NCI-H2107 treated with DMSO at 0.1 percent for 48 hours (cell line): ENCODE data around the gene ADAM19.

Experiments
- DNase-seq: peaks from one replicate; lab custom pipeline; 2025; ENCODE audit not compliant: unreplicated experiment; lab: John Stamatoyannopoulos, UW

ADAM19 gene

DNA sequence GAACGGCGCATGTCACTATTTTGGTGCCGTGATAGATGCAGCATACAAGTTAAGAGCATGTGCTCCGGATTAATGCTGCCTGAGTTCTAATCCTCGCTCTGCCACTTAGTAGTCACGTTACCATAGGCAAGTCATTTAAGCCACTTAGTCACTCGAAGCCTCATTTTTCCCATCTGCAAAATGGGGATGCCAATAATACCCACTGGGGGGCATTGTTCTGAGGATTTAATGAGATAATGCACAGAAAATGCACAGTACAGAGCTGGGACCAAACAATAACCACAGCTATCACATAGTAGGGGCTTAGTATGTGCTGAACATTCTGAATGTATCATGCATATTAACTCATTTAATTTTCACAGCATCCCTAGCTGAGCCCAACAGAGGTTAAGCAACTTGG, 106.5 kb downstream of the ADAM19 start:
- no peak for DNase-seq

DNA sequence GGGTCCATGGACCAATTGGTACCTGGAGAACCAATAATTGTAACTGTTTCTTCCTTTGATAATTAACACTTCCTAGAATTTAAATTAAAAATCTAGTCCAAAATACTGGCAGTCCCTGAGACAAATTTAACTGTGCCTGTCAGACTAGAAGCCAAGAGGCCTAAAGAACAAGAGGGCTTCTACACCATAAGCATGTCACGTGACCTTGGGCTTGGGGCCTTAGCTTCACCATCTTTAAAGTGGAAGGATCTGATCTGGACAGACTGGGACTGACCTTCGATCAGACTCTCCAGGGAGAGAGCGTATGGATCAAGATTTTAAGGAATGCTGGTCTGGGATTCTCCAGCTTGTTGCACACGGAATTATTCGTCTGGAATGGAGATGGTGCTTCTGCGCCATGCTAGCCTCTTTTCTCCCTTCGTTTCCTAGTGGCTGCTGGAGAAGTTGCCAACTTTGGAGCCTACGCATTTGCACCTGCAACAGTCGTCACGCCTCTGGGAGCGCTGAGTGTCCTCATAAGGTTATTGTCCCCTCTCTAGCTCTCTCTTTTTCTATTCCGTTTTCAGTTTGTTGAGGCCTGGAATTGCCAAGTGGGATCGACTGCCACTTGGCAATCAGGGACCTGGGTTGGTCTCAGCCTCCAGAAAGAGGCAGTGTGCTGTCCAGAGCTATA, 107.1 kb downstream of the ADAM19 start:
- no peak for DNase-seq

DNA sequence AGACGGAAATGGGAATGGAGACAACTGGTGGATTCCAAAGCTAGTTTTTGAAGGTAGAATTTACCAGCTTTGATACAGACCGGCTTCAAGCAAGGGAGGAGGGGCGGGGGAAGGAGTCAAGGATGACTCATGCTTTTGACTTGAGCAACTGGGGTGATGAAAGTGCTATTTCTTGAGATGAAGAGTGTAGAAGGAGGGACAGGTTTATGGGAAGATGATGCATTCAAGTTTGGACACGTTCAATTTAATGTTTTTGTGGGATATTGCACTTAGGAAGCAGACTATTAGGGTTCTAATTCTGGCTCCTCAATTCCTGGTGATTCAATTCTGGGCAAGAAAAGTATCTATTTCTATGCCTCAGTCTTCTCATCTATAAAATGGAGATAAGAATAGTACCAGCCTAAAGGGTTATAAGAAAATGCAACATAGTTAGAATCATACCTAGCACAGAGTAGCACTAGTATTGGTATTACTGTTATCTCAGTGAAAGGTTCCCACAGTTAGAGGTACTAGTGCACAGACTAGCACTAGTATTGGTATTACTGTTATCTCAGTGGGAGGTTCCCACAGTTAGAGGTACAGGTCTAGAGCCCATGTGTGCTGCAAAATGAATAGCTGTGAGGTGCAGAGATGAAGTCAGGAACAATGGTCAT, 110.9 kb downstream of the ADAM19 start:
- no peak for DNase-seq

DNA sequence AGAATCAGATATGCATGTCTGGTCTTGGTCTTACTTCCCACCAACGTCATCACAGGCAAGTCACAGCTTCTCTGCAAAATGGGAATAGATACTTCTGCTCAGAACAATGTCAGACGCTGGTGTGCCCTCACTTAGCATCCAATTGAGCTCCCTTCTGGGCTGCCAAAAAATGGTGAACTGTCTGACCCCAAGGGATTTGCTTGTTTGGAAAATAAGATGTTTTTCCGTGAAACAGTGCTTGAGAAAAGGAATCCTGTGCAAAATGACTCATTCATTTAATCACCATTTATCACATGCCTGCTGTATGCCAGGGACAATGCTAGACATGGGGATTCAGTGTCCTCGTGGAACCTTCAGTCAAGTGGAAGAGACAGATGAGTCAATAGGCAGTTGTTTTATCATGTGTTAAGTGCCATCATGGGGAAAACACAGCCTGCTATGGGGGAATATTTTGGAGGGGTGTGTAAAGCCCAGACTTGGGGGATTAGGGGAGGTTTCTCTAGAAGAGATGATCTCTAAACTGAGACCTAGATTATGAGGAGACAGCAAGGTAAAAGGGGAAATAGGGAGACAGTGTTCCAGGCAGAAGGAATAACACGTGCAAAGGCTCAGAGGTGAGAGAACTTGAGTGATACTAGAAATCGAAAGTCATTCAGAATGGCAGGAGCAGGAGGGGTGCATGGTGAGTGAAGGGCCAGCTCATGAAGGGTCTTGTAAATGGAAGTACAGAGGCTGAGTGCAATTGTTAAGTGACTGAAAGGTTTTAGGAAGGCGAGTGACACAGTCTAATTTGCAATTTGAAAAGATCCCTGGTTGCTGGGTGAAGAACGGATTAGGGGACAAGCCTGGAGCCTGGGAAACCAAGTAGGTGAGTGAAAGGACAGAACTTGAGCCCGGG, 111.7 kb downstream of the ADAM19 start:
- DNase-seq, result no peak

DNA sequence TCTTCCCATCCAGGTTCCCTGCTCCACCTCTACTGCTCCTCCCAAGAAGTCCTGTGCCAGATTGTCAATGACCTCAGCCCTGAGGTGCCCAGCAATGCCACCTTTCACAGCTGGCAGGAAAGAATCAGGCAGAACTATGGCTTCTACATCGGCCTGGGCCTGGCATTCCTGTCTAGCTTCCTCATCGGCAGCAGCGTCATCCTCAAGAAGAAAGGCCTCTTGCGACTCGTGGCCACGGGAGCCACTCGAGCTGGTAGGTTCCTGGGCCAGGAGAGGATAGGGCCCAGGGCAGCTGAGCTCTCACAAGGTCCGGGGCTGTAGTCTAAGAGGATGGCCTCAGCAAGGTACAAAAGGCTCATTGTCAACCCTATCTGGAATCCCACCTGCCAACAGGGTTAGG, 112.5 kb downstream of the ADAM19 start:
- no peak for DNase-seq

DNA sequence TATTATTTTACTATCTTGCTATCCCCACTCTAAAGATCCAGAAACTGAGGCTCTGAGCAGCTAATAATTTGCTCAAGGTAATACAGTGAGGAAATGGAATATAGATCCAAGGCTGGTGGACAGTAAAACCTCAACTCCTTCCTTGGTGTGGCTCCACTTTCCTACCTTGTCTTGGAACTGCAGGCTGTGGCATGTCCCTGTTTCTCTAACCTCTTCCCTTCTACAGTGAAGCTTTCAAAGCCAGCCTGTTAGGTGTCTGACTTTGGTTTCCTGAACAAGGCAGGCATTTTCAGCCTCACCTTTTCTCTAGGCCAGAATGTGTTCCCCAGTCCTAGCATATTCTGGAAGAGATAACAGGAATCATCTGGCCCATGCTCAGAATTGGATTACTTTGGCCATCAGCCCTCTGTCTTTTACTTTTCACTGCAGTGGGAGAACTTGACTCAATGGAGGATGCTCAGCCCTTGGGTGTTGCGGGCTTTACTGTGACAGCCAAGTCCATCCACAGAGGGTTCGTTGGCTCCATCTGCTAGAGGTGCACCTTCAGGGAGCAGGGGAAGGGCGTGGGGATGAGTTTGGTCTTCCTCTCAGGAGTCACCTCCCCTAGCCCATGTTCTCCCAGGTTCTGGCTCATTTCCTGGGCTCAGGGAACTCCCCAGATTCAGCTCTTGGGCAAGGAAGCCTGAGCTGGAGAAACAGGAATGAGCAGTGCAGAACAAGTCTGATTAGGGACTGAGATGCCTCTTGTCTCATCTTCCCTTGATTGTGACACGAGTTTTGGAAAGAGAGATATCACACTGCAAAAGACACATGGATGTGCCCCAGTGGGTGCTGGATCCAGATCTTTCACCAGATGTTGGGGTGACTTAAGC, 114.4 kb downstream of the ADAM19 start:
- no peak for DNase-seq

DNA sequence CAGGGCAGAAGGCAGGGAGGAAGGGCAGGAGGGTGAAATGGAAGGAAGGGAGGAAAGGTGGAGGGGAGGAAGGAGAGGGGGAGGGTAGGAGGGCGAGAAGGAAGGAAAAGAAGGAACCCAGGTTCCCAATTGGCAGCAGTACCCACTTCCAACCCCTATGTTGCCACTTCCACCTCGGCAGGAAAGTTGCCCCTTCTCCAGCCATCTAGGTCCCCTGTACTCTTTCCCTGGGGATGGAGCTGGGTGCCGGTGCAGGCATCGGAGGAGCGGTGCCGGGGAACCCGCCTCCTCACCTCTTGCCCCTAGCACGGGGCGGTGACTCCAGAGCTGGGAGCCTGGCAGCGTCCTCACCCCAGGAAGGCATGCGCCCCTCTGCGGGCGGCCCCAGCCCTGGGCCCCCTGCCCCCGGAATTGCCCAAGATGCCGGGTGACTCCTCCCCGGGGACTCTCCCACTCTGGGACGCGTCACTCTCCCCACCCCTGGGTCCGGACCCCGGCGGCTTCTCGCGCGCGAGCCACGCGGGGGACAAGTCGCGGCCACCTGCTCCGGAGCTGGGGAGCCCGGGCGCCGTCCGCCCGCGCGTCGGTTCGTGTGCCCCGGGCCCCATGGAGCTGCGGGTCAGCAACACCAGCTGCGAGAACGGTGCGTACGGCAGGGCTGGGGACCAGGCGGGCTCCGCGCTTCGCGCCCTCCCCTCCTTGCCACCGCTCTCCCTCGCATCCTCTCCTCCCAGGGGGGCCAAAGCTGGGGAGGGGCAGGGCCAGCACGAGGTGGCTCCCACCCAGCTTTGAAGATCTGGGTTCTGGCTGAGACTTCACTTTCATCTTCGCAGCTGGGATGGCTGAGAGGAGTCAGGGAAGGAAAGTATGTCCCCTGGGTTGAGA, 115.6 kb downstream of the ADAM19 start, which contains the start of gene NIPAL4:
NIPAL4 (plus strand) TSS at position 499 of the 885 bp plus-strand sequence; CDS start at position 607, 108 bp downstream.
- DNase-seq, result no peak

DNA sequence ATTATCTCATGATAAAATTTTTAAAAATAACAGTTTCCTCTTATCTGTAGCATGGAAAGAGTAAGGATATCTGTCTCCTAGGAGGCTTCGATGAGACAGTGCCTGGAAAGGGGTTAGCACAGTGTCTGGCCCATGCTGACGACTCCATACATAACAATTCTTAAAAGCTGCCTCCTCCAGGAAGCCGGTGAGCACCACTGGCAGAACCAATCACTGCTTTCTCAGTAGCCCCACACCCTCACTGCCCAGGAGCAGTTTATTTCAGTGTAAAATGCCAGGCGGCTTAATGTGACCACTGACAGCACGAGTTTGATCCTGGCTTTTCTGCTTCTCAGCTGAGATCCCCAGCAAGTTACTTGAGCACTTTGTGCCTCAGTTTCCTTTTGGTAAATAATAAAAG, 116.7 kb downstream of the ADAM19 start:
- no peak for DNase-seq

DNA sequence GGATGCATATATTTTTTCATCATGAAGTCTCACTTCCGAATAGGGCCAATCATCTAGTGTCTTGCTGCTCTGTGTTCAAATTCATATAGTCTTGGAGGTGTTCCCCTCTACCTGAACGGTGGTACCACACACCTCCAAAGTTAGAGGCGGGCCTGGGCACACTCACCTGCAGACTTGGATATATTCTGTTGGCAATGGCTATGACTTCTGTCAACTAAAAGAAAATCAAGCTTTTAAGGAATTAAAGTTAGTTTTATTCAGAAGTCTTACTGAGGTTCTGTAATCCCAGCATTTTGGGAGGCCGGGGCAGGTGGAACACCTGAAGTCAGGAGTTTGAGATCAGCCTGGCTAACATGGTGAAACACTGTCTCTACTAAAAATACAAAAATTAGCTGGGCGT, 118.2 kb downstream of the ADAM19 start:
- no peak for DNase-seq

DNA sequence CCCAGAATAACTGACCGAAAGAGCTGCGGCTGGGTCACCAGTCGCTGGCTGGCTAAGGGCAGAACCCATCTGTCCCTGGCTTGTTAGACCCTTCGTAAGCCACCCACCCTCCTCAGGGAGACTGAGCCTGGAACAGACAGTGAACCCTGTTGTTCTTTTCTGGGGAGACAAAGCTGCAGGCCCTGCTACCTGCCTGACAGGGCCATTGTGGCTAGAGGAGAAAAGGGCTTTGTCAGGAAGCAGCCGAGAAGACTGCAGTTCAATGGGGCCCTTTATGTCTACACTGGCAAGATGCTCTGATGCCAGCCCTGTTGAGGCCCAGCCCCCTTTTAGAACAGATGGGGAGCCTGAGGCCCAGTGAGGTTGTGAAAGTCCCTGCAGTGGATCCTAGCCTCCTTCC, 119.3 kb downstream of the ADAM19 start:
- DNase-seq, result no peak

DNA sequence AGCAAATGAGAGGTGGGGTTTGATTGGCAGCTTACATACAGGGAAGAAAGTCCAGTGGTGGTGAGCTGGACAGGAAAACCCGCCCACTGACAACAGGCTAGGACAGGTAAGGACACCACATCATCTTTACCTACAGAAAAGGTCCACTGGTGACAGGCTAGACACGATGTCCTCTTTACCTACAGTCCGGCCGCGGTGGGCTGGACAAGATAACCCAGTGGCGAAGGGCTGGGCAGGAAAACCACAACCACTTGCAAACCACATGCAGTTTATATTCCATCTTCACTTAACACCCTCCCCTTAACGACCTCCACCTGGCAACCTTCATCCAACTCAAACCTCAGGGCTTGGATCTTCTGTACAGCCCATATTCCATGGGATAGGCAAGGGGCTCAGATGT, 120.5 kb downstream of the ADAM19 start:
- DNase-seq, result no peak

DNA sequence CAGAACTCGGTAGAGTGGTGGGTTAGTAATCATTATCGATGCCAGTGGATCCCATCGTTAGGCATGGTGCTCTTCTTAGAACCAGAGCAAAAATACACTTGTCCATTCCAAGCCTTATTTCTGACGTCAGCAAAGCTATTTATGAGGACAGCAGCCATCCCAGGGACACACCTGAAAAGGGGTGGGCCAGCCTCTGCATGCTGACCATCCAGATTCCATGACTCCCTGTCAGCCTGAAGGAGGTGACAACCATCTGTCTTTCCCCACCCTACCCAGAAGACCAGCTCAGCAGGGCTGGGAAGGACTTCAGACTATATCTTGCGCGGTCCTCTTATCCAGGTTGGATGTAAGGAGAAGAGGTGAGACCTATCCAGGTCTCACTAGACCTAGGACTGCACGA, 121.3 kb downstream of the ADAM19 start:
- DNase-seq, result no peak

DNA sequence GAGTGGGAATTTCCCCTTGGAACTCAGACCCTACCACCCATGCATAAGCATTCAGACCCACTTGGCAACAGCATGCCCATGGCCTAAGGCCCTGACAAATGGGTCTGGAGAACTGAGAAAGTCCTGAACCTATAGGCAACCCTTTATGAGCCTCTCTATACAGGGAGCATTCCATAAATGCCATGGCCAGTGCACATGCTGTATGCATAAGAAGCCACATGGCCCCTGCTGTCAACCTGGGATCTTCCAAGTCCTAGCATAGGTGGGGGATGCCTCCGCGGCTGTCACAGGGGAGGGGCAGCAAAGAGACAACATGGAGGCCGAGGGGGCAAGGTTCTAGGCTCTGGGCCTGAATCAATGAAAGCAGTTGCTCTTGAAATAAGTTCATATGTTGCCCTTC, 123.8 kb downstream of the ADAM19 start:
- no peak for DNase-seq

DNA sequence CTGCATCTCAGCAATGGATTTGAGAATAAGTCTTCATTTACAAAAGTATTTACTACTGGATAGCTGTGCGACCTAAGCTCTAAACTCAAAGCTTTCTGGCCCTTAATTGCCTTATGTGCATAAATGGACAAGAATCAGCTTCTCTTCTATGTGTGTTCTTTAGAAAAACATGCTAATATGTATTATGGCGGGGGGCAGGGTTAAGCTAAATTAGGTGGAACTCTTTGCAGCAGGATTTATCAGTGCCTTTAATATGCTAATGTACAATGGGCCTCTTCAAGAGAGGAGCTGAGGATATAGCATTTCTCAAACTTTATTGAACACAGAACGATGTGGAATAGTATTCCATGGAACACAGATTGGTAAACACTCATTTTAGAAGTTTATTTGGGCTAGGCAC, 125.6 kb downstream of the ADAM19 start:
- no peak for DNase-seq

DNA sequence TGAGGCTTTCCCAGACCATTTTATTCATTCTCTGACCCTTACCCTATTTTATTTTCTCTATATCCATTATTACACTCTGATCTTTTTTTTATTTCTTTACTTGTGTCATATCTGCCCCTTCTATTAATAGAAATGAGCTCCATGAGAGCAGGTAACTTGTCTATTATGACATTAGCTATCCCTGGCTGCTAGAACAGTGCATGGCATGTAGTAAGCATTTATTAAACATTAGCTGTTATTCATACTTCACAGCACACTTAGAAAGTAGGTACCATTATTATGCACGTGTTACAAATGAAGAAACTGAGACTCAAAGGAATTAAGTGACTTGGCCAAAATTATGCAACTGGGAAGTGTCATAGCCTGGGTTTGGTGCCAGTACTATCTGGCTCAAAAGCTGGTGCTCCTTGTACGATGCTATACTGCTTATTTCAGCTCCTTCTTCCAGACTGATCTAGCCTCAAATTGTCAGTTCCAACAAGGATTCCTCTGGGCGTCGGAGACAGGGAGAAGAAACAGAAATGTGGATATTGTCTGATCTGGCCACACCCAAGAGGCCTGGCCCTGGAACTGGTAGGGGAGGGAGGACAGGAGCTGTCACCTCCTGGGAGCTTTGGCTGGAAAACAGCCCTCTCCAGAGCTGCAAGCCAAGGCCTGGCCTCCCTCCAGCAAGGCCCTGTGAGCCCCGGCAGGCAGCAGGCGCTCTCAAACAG, 126.4 kb downstream of the ADAM19 start:
- DNase-seq, result no peak

DNA sequence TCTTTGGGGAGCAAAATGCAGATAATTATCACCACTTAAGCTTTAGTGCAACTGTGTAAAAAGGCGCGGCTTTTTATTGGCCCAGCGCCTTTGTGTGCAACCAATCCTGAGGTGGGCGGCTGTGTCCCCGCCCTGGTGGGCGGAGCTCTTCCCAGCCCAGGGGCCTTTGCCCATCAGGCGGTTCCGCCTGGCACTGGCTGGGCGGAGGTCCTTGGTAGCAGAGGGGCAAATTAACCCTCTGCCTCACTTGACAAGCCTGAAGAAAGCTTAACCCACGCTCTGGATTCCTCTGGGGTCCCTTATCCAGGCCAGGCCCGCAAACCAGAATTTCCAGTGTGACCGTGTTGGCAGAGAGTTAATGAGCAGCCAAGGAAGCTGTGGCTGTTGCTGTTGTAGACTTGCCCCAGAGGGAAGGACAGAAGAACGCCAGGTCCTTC, 128.4 kb downstream of the ADAM19 start:
- DNase-seq, result no peak

DNA sequence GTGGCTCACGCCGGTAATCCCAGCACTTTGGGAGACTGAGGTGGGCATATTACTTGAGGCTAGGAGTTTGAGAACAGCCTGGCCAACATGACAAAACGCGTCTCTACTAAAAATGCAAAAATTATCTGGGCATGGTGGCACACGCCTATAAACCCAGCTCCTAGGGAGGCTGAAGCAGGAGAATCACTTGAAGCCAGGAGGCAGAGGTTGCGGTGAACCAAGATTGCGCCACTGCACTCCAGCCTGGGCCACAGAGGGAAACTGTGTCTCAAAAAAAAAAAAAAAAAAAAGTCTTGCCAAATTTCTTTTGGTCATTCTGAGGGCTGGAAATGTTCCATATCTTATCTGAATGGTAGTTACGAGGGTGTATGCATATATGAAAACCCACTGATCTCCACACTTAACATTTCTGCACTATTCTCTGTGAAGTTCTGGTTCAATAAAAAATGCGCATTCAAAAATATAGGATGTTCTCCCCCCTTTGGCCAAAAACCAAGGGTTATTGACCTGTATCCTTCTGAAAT, 129.1 kb downstream of the ADAM19 start:
- DNase-seq, result no peak

DNA sequence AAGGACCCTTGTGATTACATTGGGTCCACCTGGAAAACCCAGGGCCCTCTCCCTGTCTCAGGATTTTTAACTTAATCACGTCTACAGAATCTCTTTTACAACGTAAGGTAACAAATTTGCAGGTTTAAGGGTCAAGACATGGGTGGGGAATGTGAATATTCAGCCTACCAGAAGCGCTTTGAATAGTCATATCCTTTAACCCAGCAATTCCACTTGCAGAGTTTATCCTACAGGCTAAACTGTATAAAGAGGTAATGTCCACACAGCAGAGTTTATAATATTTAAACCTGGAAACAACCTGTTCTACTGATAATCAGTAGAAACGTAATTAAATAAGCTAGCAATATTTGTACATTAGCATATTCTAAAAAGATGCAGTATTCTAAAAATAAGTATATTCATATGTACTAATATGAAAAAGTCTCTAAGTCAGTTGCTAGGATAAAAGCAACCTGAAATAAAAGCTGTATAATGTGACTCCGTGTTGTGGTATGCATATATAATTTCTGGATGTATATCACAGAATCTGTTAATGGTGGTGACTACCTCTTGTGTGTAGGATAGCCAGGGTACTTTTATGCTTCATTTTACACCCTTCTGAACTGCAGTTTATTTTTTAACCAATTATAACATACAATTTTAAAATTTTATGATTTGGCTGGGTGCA, 129.7 kb downstream of the ADAM19 start:
- DNase-seq, result no peak
